Measurements from ENCODE around the gene ZNF335. TPM values are rescaled to one million over a fixed set of nuclear protein-coding genes. Genes with fewer than 3 reads are reported as not detected.

ZNF335 gene
- total RNA-seq, 2 donors from 2014 or later: 28.8 to 30.1 TPM

- H3K4me1 ChIP-seq (ENCODE audit: control insufficient read depth in 1 of 2, low read depth in 2 of 2): peaks cover 6 to 20% of the 10 kb centered on the region in 2 donors
- no peak for DNase-seq (ENCODE audit: low spot score)
- H3K27ac ChIP-seq: peak overlapping the region in 1 of 2 donors; percentile 46
- no peaks in the 10 kb centered on the region for H3K9me3 ChIP-seq
- no peaks in the 10 kb centered on the region for H3K36me3 ChIP-seq
- no peak overlapping the region for H3K4me3 ChIP-seq
- TF ChIP-seq CTCF (IDR thresholded peaks at IDR 0.05): no peak
- no peak for ATAC-seq (ENCODE audit: insufficient number of reproducible peaks, low FRiP score, low read depth)
- H3K27me3 ChIP-seq (replicated peaks; ENCODE audit: insufficient read depth): no peaks in the 10 kb centered on the region
Measured at GRCh38 chr20:45919542-45920399, 52.2 kb downstream of the ZNF335 start.

- Histone ChIP-seq H3K4me1 (ENCODE audit: control insufficient read depth in 1 of 2, low read depth in 2 of 2) (peaks cover under 1 to 11% of the 10 kb centered on the region in 2 donors), H3K27me3 (replicated peaks; ENCODE audit: insufficient read depth) (no peaks in the 10 kb centered on the region), H3K27ac (peak overlapping the region in 1 of 2 donors; percentile 46), H3K36me3 (no peaks in the 10 kb centered on the region), H3K9me3 (no peaks in the 10 kb centered on the region), H3K4me3 (no peak overlapping the region)
- DNase-seq (ENCODE audit: low spot score) (no peak), ATAC-seq (ENCODE audit: insufficient number of reproducible peaks, low FRiP score, low read depth) (no peak)
- no peak for TF ChIP-seq CTCF (IDR thresholded peaks at IDR 0.05)
Measured at GRCh38 chr20:45918779-45919537, 53.0 kb downstream of the ZNF335 start.

DNA sequence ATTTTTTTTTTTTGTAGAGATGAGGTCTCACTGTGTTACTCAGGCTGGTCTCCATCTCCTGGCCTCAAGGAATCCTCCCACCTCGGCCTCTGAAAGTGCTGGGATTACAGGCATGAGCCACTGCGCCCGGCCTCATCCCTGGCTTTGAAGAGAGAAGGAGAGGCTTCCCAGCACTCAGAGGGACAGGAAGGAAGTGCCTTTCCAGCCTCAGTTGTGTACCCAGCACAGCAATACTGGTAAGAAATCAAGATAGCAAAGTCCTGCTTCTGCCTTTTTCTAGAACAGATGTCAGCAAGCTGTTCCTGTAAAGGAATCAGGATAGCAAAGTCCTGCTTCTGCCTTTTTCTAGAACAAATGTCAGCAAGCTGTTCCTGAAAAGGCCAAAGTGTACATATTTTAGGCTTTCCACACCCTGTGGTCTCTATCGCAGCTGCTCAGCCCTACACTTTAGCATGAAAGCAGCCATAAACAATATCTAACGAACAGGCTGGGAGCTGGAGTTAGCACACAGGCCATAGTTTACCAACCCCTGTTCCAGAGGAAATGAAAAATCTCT lies 53.7 kb downstream of the ZNF335 start:
- ATAC-seq (ENCODE audit: insufficient number of reproducible peaks, low FRiP score, low read depth) (no peak), DNase-seq (ENCODE audit: low spot score) (no peak)
- peak overlapping the region in 1 of 2 donors; percentile 46 for H3K27ac ChIP-seq
- H3K4me1 ChIP-seq (ENCODE audit: control insufficient read depth in 1 of 2, low read depth in 2 of 2): peaks cover 0 to 10% of the 10 kb centered on the region in 2 donors
- H3K36me3 ChIP-seq: no peaks in the 10 kb centered on the region
- H3K27me3 ChIP-seq (replicated peaks; ENCODE audit: insufficient read depth): no peaks in the 10 kb centered on the region
- H3K4me3 ChIP-seq: no peak overlapping the region
- no peaks in the 10 kb centered on the region for H3K9me3 ChIP-seq
- no peak for TF ChIP-seq CTCF (IDR thresholded peaks at IDR 0.05)

DNA sequence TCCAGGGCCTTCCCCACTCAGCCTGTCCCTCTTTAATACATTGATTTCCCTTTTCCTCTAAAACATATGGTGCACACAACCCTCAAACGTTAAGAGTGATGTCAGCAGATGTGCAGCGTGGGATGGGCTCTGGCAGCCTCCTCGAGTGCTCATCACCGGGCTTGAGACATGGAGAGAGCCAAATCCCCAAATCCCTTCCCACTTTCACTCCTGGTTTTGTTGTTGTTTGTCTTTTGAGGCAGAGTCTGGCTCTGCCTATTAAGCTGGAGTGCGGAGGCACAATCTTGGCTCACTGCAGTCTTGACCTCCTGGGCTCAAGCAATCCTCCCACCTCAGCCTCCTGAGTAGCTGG lies 54.2 kb downstream of the ZNF335 start:
- peak overlapping the region in 1 of 2 donors; percentile 46 for H3K27ac ChIP-seq
- peaks cover 0 to 11% of the 10 kb centered on the region in 2 donors for H3K4me1 ChIP-seq (ENCODE audit: control insufficient read depth in 1 of 2, low read depth in 2 of 2)
- ATAC-seq (ENCODE audit: insufficient number of reproducible peaks, low FRiP score, low read depth) (no peak), DNase-seq (ENCODE audit: low spot score) (no peak)
- no peaks in the 10 kb centered on the region for H3K36me3 ChIP-seq
- no peak for TF ChIP-seq CTCF (IDR thresholded peaks at IDR 0.05)
- no peaks in the 10 kb centered on the region for H3K27me3 ChIP-seq (replicated peaks; ENCODE audit: insufficient read depth)
- H3K4me3 ChIP-seq: no peak overlapping the region
- H3K9me3 ChIP-seq: no peaks in the 10 kb centered on the region

GRCh38 chr20:45913116-45913515 lies 58.9 kb downstream of the ZNF335 start:
- Histone ChIP-seq H3K36me3 (no peaks in the 10 kb centered on the region), H3K4me3 (no peak overlapping the region), H3K27ac (no peak overlapping the region), H3K9me3 (no peaks in the 10 kb centered on the region), H3K27me3 (replicated peaks; ENCODE audit: insufficient read depth) (no peaks in the 10 kb centered on the region), H3K4me1 (ENCODE audit: control insufficient read depth in 1 of 2, low read depth in 2 of 2) (peaks cover 6 to 23% of the 10 kb centered on the region in 2 donors)
- no peak for TF ChIP-seq CTCF (IDR thresholded peaks at IDR 0.05)
- ATAC-seq (ENCODE audit: insufficient number of reproducible peaks, low FRiP score, low read depth) (no peak), DNase-seq (ENCODE audit: low spot score) (no peak)

Measured in thoracic aorta (tissue), 2 donors.